CD4-positive, alpha-beta T cell treated with Interleukin-15 for 1 hour (primary cell): ENCODE results near the gene PIK3AP1.
"Not testable (repeated sequence)": the region's sequence is repeated elsewhere in the genome, so short reads cannot be mapped to it uniquely, and the experiment has no call there.

Experiments
- DNase-seq: peaks from one replicate; pipeline ENCODE4 v3.0.0-alpha.2; 2020

Gene PIK3AP1

DNA sequence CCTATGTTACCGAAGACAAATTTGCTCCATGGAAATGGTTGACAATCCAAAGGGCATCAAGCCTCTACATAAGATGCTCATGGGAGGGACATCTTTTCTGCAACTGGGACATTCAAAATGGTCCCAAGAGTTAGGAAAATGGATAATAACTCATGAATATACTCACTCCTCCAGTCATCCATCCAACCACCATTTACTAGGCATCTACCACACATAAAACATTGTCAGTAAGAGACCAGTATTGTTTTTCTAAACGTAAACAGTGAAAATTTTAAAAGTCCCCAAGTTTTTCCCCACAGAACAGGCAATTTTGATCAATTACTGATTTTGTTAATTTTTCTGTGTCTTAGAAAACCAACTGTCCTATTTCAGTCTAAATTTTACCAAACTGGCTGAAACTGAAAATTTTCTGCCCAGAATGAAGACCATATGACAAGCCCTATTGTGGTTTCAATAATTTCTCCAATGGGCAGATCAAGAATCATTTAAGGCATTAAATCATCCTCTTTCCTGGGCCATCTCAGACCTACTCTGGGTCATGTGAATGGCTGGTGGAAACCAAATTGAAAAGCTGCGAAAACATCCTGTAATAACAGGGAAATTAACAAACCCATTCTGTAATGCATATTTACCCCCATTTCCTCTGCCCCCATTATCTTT lies 24.2 kb downstream of the PIK3AP1 start:
- DNase-seq, result no peak

DNA sequence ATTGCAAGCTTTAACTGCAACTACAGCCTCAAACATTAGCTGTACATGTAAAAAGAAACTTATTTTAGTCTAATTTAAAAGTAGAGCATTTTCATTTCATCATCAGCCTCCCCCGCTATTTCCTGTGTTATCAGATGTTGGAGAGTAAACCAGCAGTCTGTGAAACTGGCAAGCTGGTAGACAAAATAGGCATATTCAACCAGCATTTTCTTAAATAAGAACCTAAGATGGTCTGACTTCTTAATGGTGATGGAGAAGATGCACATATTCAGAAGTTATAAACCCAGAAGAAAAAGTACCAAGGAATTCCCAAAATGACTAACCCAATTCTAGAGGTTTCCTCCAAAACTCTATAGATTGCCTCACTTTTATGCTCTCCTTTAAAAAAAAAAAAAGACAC lies 24.9 kb downstream of the PIK3AP1 start:
- DNase-seq, result no peak

DNA sequence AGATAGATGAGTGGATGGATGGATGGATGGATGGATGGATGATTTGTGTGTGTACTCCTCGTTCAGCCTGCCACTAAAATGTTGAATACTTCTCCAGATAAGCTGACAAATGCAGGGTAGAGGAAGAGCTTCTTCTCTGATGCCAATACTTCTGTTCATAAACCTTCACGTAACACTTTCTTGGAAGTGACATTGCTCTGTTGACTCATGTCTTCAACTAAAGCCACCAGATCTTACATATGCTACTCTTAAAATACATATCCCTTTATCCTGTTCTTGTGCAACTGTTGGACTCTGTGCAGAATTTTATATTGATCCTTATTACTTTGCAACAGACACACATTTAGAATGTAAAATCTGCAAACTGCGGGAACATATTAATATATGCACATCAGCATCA lies 26.9 kb downstream of the PIK3AP1 start:
- no peak for DNase-seq

DNA sequence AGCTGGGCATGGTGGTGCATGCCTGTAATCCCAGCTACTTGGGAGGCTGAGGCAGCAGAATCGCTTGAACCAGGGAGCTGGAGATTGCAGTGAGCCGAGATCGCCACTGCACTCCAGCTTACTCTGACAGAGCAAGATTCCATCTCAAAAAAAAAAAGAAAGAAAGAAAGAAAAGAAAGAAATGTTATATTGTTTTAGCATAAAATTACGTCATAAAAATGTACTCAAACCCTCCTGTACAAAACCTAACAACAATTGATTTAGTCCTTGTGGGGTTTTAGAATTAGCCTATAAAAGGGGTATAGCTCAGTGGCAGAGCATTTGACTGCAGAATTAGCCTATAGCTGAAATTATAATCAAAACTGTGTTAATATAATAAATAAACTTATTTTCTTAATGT lies 27.9 kb downstream of the PIK3AP1 start:
- DNase-seq, result no peak

DNA sequence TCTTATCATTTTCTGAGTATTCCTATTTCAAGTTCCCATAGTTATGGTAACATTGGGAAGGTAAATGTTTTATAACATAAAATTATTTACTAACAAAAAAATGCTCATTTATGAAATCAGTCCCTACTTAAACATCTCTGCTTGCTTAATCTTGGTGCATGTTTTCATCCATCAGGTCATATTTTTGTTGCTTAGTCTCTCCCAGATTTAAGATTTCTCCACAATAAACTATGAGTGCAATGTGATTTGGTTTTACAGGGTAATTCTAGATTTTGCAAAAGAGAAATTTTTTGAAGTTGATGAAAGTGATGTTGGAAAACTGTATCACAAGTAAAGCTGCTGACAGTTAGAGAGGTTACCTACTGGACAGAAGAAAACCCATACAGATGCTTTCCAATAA lies 28.6 kb downstream of the PIK3AP1 start:
- DNase-seq, result no peak

DNA sequence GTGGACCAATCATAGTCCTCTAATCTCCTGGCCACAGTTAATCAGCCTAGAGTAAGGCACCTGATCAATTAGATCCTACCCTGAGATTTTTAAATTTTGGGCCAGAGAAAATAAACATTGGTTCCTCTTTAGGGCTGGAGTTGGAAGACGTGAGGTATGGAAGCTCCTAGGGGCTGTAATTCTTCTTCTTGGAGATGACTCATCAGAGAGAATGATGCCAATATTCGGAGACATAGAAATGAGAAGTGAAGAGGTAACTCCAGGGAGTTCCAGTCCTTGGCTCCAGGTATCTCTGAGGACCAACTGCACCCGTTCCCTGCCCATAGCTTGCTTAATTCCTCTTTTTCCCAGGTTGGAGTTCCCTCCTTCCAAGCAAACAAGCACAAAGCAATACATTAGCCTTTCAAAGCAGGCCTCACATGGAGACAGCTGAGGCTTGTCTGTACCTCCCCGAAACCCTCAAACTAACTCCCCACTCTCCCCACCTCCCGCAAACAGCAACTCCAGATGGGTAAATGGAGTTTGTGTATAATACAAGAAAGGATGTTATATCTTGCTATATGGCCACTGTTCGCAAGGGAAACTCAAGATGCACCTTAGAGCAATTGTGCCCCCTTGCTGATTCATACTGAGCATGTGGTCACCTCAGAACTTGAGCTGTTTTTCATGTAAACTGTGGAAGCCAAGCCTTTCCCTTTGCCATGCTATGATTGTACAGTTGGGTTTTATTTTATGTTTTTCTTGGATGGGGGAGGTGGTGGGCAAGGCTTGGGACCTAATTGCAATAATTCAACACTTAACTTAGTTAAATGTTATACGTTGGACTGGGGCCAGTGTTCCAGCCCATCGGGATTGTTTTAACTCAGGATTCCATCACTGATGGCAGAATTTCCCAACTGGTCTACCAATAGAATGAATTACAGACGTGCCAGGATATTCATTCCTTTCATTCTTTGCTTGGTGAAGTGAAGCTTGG lies 29.3 kb downstream of the PIK3AP1 start:
- no peak for DNase-seq

DNA sequence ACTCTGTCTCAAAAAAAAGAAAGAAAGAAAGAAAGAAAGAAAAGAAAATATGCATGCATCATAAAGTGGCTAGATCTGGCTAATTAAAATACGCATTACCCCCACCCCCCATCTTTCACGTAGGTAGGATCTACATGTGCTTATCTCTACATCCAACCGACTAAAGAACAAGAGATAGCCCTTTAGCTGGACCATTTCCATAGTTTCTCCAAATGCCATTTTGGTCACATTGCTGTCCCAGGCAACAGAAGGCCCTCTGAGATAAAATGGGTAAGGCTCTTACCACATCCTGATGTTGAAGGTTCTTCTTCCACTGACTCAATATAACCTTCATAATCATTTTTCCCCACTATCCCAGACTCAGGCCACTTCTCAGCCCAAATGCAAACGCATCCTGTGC lies 31.5 kb downstream of the PIK3AP1 start:
- DNase-seq, result no peak

DNA sequence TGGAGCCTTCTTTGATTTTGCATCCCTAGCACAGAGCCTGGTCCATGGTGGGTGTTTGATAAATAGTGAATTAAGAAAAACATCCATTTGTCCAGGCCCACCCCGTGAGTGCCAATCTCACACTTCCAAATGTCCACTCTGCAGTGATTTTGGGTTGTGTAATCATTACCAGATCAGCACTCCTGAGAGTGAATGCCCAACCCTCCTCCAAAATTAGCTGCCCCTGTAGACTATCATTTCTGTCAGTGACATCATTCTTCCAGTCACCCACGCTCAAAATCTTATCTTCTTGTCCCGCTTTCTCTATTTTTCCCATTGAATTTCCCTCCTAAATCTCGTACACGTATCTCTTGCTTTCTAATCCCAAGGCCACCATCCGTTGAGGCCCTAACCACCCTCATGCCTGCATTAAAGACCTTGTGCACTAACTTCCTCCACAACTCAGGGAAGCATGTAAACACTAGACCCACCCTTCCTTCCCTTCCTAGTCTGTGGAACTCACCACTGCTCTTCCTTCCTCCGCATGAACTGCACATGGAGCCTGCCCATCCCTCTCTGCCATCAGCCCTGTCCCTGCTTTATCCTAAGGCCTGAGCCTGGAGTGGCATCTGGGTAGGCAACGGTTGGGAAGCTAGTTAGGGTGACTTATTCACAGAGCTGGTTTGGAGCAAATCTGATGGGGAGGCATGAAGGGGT lies 32.8 kb downstream of the PIK3AP1 start:
- no peak for DNase-seq

DNA sequence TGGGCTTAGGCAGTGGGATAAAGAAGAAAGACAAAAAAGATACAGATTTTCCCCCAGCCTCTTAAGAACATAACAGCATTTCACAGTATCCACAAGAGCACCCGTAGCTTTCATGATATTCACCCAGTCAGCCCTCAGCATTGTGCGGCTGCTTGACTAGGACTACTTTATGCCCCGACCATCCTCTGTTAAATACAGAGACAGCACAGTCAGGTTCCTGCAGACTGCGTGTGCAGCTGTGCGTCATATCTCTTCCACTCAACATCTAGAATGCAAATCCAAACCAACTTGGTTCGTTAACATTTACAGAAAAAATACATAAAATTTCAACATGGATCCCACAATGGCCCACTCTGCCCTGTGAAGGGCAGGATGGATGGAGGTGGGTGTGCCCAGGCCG lies 33.8 kb downstream of the PIK3AP1 start:
- no peak for DNase-seq

DNA sequence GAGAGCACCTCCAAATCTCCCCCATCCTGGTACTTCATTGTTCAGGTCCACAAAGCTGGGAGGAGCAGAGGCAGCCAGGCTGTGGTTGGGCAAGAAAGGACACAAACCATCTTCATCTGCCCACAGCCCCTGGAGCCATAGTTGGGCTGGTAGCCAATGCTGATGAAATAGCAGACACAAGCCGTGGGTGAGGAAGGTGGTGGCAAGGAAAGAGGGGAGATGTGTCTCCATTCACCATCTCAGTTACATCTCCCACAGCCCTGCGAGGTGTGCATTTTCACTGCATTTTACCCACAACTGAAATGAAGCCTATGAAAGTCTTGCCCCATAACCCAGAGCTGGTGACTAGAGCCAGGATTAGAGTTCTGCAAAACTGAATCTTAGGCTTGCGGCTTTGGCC lies 35.0 kb downstream of the PIK3AP1 start:
- no peak for DNase-seq

DNA sequence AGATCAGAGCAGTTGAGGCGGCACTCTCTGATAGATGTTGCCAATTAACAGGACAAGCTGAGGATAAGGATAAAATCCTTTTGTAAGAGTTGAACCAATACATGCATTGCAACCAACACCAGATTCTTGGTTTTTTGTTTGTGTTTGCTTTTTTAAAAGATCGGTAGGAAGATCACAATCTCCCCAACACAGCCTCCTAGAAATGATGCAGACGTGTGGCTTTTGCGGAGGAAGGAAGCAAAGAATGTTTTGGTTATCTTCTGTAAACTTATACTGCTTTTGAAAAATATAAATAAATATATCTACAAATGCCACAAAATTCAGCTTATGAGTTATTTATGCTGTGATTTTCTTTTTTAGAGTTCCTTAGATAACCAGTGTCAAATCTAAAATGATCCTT lies 35.5 kb downstream of the PIK3AP1 start:
- no peak for DNase-seq

DNA sequence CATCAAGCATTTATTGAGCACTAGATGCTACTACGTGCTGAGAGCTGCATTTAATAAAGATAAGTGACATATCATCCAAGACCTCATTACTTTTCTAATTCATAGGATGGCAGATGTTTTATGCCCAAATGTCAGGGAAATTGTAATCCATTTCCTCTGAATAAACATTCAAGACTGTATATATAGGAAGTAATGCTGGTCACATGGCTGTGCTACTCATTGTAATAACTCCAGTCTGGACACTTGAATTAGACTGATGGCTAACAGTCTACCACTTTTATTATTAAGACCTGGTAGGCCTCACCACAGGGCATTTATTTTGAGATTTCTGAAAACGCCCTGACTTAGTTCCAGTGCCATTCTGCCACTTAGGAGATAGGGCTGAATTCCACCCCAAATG lies 36.6 kb downstream of the PIK3AP1 start:
- no peak for DNase-seq

DNA sequence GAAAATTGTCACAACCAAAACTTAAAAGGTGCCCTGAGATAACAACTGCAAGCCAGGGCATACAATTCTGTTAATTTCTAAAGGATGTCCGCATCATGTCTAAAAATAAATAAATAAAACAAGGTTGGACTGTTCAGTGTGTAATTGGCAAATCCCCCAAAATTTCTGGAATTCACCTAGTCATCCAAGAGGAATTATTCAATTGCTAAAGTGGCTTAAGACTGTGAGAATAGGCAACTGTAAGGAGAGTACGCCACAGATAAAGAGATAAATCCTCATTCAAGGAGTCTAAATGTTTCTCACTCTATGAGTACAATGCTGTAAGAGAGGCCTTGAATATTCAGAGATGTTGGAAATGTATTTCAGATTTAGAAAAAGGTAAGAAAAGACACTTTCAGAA lies 37.2 kb downstream of the PIK3AP1 start:
- DNase-seq, result no peak

DNA sequence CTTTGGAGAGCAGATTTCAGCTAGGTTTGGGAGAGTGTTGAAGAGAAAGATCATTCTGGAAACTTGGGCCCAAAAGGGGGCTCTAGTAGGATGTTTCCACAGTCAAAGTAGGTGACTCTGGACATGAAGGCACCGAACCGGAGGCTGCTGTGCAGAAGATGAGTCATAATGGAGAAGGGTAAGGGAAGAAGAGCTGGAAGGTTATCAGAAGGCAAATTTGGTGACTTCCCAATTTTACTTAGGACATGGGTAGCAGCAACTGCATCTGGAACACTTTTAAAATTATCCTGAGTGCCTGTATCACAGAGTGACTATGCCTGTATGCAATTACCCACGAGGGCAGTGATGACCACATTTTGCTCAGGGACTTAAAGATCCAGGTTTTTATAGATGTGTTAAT lies 38.8 kb downstream of the PIK3AP1 start:
- DNase-seq, result no peak

DNA sequence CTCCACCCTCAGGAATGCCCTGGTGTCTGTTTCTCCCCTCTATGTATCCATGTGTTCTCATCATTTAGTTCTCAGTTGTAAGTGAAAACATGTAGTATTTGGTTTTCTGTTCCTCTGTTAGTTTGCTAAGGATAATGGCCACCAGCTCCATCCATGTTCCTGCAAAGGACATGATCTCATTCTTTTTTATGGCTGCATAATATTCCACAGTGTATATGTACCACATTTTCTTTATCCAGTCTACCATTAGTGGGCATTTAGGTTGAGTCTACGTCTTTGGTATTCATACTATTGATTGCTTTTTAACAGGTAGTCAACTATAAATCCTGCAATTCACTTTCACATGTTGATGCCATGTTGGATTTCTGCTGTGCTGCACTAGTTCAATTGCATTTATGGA lies 39.9 kb downstream of the PIK3AP1 start:
- not testable (repeated sequence) for DNase-seq

DNA sequence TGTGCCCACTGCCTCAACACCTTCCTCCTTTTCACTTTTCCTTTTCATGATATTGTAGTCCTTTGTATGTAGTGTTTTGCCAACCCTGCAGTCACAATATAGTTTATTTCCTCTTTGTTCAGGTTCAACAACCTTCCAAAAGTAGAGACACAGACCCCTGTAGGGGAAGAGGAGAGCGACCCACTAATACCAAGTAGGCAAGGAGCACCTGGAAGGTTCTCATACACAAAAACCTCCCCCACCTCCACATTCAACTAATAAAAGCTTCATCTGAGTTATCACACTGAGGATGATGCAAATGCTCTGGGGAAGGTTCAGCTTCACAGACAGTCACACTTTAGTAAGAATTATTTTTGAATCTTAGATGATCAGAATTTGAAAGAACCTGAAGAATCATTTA lies 41.6 kb downstream of the PIK3AP1 start:
- no peak for DNase-seq

DNA sequence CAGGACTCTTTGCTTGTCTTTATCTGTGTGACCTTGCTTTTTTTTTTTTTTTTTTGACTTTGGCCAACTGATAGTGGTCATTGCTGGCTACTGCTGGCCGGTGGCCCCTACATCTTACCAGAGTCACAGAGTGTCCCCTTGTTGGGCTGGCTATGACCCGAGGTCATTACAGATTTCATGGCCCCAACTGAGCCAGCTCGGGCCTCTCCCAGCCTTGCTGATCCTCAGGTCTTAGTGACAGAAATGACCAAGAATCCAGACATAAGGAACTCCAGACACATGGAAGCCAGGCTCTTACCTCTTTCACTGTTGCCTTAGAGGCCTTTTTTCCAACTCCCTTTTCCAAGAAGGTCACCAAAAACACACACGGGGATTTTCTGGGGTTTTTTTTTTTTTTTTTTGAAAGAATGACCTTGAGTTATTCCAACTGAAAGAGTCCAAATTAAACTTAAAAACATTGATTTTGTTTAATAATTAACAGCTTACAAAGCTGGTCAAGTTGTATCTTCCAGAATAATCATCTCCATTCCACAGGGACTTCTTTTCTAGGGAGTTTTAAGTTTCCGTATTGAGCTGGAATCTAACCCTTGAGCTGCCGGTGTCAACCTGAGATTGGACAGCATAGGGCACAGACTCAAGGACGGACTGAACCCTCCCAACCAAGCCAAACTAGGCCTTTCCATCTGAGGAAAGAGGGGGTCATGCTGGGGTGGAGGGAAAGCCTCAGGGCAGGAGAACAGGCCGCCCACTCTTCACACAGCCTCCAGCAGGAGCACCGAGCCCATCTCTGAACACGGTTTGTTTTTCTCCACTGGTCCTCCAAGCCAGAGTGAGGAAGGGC lies 43.8 kb downstream of the PIK3AP1 start:
- no peak for DNase-seq

DNA sequence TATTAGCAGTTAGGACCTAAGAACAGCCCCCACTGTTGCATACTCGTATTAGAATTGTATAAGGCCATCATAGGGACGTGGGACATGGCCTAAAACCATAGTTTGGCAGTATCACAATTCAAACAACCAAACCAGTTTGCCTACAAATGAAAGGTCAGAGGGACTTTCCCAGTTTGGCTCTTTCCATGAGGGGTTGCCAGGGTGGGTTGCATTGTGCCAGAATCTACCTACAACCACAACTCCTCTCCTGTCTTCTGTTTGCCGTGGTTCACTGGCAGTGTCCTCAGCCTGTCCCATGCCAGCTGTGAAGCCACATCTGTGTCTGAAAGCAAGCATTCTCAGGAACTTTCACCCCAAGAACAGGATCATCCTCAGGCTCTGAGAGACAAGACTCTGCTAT lies 44.5 kb downstream of the PIK3AP1 start:
- no peak for DNase-seq

DNA sequence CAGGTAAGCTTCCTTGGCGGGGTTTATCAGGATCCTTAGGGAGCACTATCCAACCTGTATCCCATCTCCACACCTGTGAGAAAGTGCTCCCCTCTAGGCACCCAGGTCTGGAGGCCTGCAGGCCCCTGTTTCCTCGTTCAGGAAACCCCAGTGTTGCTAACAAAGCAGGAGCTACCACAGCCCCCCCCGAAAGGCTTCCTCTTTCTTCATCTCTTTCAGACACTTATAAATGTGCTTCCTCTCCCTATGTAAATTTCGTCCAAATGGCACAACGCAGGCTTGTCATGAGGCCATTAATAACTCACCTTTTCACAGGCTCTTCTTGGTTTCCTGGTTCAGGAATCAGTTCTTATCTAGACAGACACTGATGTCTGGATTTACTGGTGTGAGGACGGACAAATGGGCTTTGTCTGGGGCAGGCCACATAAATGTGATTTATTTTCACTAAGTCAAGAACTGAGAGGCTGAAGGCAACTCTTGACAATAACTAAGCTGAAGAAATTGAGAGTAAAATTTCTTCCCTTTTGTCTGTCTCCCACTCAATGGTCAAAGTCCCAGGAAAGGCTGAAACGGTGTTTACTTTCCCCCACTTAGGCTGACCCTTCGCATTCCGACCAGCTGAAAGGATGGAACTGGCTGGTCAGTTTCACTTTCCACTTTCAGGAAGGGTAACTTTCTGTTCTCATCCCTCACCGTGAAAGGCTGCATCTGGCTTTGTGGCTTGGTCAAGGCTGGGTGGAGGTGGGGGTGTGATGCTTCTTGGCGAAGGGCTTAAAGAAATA lies 46.8 kb downstream of the PIK3AP1 start:
- peak; percentile 69 for DNase-seq

DNA sequence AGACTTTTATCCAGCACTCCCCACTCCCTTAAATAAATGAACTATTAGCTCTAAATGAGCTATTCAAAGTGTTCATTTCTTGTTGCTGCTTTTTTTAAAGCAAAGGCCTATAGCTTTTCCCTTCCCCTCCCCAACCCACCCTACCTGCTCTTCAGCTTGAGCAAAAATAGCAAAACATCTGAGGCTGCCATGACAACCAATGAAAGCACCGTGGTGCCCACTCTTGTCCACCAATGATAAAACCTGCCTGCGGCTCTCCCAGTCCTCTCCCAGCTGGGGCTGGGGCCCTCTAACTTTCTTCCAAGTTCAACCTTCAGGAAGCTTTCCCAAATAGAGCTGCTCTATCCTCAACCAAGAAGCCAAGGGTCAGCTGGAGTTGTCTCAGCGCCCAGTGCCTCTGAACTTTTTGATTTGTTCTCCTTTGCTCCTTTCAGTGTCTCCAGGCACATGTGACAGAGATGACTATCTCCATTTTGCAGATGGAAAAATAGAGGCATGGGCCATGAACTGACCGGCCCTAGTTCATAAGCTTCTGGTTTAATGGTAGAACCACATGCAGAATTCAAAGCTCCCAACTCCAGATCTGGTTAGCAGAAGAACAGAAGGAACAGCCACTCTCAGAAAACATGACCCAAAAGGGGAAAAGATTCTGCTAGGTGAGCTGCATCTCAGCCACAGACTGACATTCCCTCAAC lies 47.7 kb downstream of the PIK3AP1 start:
- no peak for DNase-seq

DNA sequence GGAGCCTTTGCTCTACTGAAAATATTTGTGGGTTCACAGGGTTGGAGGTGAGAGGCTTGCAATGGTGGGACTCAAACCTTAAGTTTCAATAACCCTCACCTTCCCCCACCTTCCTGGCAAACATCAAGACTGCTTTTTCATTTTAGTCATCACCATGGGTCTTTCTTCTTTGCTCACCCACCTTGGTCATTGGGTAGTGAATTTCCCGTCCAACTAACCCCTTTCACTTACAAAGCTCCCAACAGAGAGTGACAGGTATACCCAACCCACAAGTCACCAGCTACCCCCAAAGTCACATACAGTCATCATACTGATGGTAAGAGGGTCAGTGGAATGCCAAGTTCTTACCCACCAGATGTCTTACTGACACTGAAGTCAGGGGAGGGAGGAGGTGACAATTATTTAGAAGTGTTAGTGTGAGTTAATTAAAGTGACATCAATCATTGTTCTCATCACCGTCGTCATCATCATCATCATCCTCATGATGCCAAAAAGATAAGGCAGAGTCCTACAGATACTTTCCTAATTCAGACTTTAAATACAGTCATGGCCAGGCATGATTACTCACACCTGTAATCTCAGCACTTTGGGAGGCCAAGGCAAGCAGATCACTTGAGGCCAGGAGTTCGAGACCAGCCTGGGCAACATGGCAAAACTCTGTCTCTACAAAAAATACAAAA lies 49.0 kb downstream of the PIK3AP1 start:
- DNase-seq, result no peak
